Neural cell (in vitro differentiated cells): ENCODE results near the gene TMEM86A. TPM values are rescaled to one million over a fixed set of nuclear protein-coding genes. Genes with fewer than 3 reads are reported as not detected.

Experiments used
- H2AFZ ChIP-seq: fragments of 200-600, 300-800 bp; sonication (generic), shearing (Covaris generic); 2 replicates; pipeline ENCODE4 v1.6.0; 2014; ENCODE audit warnings: low read depth, mild to moderate bottlenecking, antibody characterized with exemption, low read length, moderate library complexity
- H3F3A ChIP-seq: fragments of 200-600 bp; shearing (Covaris generic); 2 replicates; pipeline ENCODE4 v1.6.1; 2016; ENCODE audit warnings: mild to moderate bottlenecking, moderate library complexity, mixed read lengths, antibody characterized with exemption, low read length; ENCODE audit not compliant: insufficient read depth, poor library complexity, severe bottlenecking
- H3K27ac ChIP-seq: fragments of 200-600, 300-800 bp; sonication (generic), shearing (Covaris generic); 2 replicates; pipeline ENCODE4 v1.5.1; 2014; ENCODE audit warnings: mild to moderate bottlenecking, low read length, moderate library complexity
- H3K27me3 ChIP-seq: fragments of 300-800, 200-600 bp; sonication (generic), shearing (Covaris generic); 2 replicates; pipeline ENCODE4 v1.6.0; 2014; ENCODE audit warnings: mild to moderate bottlenecking, low read depth, low read length, moderate library complexity; ENCODE audit not compliant: insufficient read depth
- H3K36me3 ChIP-seq: fragments of 300-800, 200-600 bp; sonication (generic), shearing (Covaris generic); 2 replicates; pipeline ENCODE4 v1.5.1; 2014; ENCODE audit warnings: mild to moderate bottlenecking, antibody characterized with exemption, low read length, moderate library complexity; ENCODE audit not compliant: insufficient read depth
- H3K4me2 ChIP-seq: fragments of 300-800, 200-600 bp; sonication (generic), shearing (Covaris generic); 2 replicates; pipeline ENCODE4 v1.6.0; 2014; ENCODE audit warnings: mild to moderate bottlenecking, low read length
- H3K4me3 ChIP-seq: fragments of 300-800, 200-600 bp; sonication (generic), shearing (Covaris generic); 2 replicates; pipeline ENCODE4 v1.5.1; 2014; ENCODE audit warnings: mild to moderate bottlenecking, low read length, moderate library complexity
- H3K79me2 ChIP-seq: fragments of 200-600 bp; shearing (Covaris generic); replicated peaks from 2 replicates; pipeline ENCODE4 v1.6.0; 2014; ENCODE audit warnings: mild to moderate bottlenecking, low read length, moderate library complexity; ENCODE audit not compliant: insufficient read depth
- H3K9ac ChIP-seq: fragments of 300-800, 200-600 bp; sonication (generic), shearing (Covaris generic); 2 replicates; pipeline ENCODE4 v1.6.1; 2016; ENCODE audit warnings: mild to moderate bottlenecking, low read length, mixed read lengths
- H3K9me2 ChIP-seq: fragments of 200-600 bp; shearing (Covaris generic); 2 replicates; pipeline ENCODE4 v1.6.1; 2016; ENCODE audit warnings: mild to moderate bottlenecking, low read length, mixed read lengths; ENCODE audit not compliant: insufficient read depth
- H3K9me3 ChIP-seq: fragments of 200-600, 300-800 bp; sonication (generic), shearing (Covaris generic); 2 replicates; pipeline ENCODE4 v1.6.1; 2016; ENCODE audit warnings: mild to moderate bottlenecking, mixed run types, low read length, moderate library complexity, mixed read lengths
- H4K20me1 ChIP-seq: fragments of 200-600 bp; shearing (Covaris generic); 2 replicates; pipeline ENCODE4 v1.6.1; 2016; ENCODE audit warnings: mild to moderate bottlenecking, mixed run types; ENCODE audit not compliant: insufficient read depth
- CTCF ChIP-seq: fragments of 450-650 bp; IDR thresholded peaks from 2 replicates; pipeline ENCODE4 v1.5.1; 2014; ENCODE audit warnings: antibody characterized with exemption, mild to moderate bottlenecking, moderate library complexity; ENCODE audit not compliant: poor library complexity, severe bottlenecking
- EP300 ChIP-seq: fragments of 450-650 bp; conservative IDR thresholded peaks from 2 replicates; pipeline ENCODE4 v1.6.1; 2014; ENCODE audit warnings: antibody characterized with exemption, mild to moderate bottlenecking, moderate library complexity; ENCODE audit not compliant: poor library complexity, severe bottlenecking
- MXI1 ChIP-seq: fragments of 450-650 bp; conservative IDR thresholded peaks from 2 replicates; pipeline ENCODE4 v1.6.1; 2014; ENCODE audit warnings: antibody characterized with exemption, mild to moderate bottlenecking; ENCODE audit not compliant: poor library complexity, severe bottlenecking
- POLR2AphosphoS5 ChIP-seq: IDR thresholded peaks from 2 replicates; pipeline ENCODE4 v1.6.1; 2012
- RAD21 ChIP-seq: fragments of 450-650 bp; conservative IDR thresholded peaks from 2 replicates; pipeline ENCODE4 v1.6.1; 2014; ENCODE audit warnings: antibody characterized with exemption, mild to moderate bottlenecking, moderate library complexity
- REST ChIP-seq: IDR thresholded peaks from 2 replicates; pipeline ENCODE4 v1.6.1; 2012; ENCODE audit warnings: borderline replicate concordance
- SMC3 ChIP-seq: fragments of 450-650 bp; conservative IDR thresholded peaks from 2 replicates; pipeline ENCODE4 v1.6.1; 2014; ENCODE audit warnings: antibody characterized with exemption, mild to moderate bottlenecking, moderate library complexity; ENCODE audit not compliant: poor library complexity
- TAF1 ChIP-seq: IDR thresholded peaks from 2 replicates; pipeline ENCODE4 v1.6.1; 2012; ENCODE audit warnings: low read depth
- polyA minus RNA-seq: library from RNA; depleted of rRNA, polyadenylated mRNA; stranded (reverse); fragments of >200 nt; gene quantifications from 2 replicates; pipeline ENCODE4 v1.2.3, GENCODE V29; 2014
- polyA plus RNA-seq: library from polyadenylated mRNA; depleted of rRNA; stranded (reverse); fragments of >200 nt; gene quantifications from 2 replicates; pipeline ENCODE4 v1.2.3, GENCODE V29; 2014

Gene TMEM86A
- 3.3 and 4.4 TPM in 2 replicates for polyA plus RNA-seq
- 7.8 and 8.8 TPM in 2 replicates for polyA minus RNA-seq

GRCh38 chr11:18698341-18699268, at the start of gene TMEM86A:
Gene TMEM86A, plus strand, starts transcription at chr11:18698779. Its CDS starts 108 bp downstream, at chr11:18698887.
- H3K9me2 ChIP-seq = no peaks in the 10 kb centered on the region

More at GRCh38 chr11:18698341-18699268, at the start of gene TMEM86A:
- Histone ChIP-seq H3K4me2 (peak within 1 kb of the TSS; percentile 62), H3F3A (no peaks in the 10 kb centered on the region), H3K9me3 (no peaks in the 10 kb centered on the region), H3K79me2 (no peaks in the 10 kb centered on the region), H2AFZ (peak within 1 kb of the TSS; percentile 83), H3K27me3 (no peaks in the 10 kb centered on the region), H3K27ac (peak within 1 kb of the TSS; percentile 54), H3K9ac (peak within 1 kb of the TSS; percentile 87), H3K4me3 (peak within 1 kb of the TSS; percentile 85), H3K36me3 (no peaks in the 10 kb centered on the region), H4K20me1 (no peaks in the 10 kb centered on the region)
- peak; percentile 93 for TF ChIP-seq MXI1
- TF ChIP-seq EP300 = peak; percentile 11
- TF ChIP-seq REST = peak; percentile 73
- TF ChIP-seq POLR2AphosphoS5 = peak; percentile 84
- TF ChIP-seq RAD21 = peak; percentile 38
- no peak for TF ChIP-seq TAF1
- TF ChIP-seq SMC3 = no peak
- no peak for TF ChIP-seq CTCF
